Measurements from ENCODE around the gene CD247.

The CD247 gene

DNA sequence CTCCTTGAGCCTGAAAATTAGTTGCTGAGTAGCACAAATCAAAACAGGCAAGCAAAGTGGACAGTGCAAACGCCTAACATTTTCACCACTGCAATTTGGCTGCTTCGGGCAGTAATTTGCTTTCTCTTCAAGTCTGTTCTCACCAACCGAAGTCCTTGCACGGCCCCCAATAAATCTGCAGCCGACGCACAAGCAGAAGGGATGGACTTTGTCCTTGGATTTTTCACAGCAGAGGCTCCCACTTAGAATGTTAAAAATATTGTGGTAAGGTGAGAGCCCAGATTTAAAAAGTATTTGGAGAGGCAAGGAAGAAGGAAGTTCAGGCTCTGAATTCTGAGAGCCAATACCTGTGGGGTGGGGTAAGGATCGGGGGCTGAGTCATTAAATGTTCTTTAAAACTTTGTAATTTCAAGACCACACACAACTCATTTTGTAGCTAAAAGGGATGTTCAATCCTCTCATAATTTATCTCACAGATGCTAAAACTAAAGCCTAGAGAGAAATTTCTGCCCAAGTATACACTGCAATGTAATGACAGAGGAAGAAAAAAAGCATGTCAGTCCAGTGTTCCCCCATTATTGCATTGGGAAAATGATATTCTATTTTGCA is 6.2 kb downstream of the CD247 start:
- no peak for DNase-seq (ENCODE audit: low read depth)

GRCh38 chr1:167511374-167511986 is 6.8 kb downstream of the CD247 start:
- no peak for DNase-seq (ENCODE audit: low read depth)

DNA sequence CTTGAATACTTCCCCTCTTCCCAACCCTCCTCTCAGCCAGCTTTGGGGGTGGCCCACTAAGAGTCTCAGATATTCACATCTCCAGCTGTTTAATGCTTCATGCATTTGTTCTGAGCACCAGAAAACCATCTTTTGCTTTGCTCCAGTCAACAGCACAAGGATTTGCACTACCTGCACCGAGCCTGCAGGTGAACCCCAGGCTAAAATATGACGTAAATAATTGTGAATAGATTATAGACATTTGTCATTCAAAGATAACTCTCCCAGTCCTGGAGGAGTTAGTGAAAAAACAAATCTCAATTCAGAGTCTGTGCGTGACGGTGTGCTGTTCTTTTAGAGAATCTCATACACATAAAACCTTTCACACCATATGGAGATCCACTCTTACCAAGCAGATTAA is 7.4 kb downstream of the CD247 start:
- DNase-seq (ENCODE audit: low read depth), result no peak

DNA sequence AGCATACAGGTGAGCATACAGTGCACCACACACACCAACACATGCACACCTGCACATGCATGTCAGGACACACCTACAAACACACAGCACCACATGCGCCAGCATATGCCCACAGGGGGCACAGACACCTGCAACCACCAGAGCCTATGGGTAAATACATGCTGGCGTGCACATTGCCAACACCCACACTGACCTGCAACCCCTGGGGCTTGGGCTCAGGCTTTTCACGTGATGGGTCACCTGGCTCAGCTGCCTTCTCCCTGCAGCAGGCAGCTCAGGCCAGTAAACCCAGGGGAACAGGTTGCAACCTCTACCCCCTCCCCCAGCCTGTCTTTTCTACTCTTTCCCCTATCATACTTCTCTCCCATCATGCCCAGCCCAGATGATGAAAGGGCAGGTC is 8.1 kb downstream of the CD247 start:
- DNase-seq (ENCODE audit: low read depth), result no peak

DNA sequence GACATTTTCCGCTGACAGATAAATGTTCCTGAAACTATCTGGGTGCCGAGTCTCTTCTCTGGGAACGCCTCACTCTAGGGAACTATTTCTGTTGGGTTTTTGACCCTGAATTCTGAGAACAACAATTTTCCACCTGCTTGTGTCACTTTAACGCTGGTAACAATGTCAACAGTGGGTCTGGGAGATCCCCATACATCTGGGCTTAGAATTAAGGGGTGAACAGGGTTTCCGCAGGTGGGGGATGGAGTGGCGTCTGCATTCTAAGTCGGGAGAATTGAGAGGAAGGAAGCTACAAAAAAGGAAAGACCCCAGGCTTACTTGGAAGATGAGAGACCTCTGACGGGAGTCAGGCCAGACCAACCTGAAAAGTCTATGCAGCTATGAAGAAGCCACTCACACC is 8.7 kb downstream of the CD247 start:
- no peak for DNase-seq (ENCODE audit: low read depth)

GRCh38 chr1:167507719-167508118 is 10.6 kb downstream of the CD247 start:
- DNase-seq (ENCODE audit: low read depth), result no peak

DNA sequence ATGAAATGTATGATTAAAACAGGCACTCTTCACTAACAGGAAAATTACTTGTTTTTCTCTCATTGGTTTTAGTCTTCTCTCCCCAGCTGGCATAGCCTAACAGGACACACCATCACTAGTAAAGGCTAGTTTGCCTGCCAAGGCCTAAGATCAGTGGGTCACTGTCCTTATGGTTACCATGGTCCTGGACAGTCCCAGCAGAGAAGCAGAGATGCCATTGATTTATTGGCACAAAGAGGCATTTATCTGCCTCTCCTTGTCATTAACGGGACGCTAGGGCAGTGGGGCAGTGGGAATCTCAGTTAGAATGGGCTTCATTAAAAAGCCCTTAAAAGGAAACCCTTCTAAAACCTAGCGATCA is 13.9 kb downstream of the CD247 start:
- DNase-seq (ENCODE audit: low read depth), result no peak

DNA sequence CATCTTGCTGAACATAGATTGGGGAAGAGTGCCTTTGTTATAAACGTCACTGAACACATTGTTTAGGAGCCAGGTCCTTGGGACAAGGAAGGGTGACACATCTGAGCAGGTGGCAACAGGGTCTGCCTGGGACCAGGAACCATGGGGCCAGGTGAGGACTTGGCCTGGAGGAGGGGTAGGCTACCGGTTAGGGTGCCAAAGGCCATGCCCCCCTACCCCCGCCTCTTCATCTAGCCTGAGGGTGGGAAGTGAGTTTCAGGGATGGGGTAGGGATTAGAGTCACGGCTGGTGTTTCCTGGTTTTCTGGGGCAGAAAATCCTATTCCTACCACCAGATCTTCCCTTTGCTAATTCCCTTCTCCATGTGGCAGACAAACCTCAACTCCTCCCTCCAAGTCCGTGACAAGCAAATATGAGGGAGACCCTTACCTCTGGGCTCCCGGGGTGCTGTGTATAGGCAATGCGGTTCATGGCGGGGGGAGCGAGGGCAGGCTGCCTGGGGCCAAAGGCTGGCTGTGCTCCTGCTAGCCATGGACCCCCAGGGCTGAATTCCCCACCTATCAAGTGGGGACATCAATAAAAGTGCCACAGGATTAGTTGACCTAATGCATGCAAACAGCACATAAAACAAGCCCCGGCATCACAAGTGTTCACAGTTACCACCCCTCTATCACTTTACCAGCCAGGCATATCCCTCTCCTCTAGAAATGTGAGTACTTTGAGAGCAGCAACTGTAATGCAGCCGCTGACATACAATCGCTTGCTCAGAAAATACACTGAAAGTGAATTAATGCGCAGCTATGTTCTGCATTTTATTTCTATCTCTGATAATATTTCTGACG is 14.5 kb downstream of the CD247 start:
- no peak for DNase-seq (ENCODE audit: low read depth)

GRCh38 chr1:167502719-167503462 is 15.4 kb downstream of the CD247 start:
- DNase-seq (ENCODE audit: low read depth), result no peak

DNA sequence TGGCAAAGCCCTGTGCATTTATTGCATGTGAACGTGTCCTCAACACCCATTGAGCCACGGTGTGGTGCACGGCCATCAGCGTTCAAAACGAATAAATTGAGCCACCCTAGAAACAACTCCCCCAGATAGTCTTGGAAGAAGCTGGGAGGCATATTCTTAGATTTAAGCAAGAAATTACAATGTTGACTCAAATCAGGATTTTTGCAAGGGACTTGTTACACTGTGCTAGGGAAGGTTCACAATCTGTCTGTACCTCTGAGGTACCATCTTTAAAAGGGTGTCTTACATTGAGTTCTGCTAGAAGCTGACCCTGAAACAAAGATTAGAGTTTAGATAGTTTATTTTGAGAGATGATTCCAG is 16.2 kb downstream of the CD247 start:
- no peak for DNase-seq (ENCODE audit: low read depth)

DNA sequence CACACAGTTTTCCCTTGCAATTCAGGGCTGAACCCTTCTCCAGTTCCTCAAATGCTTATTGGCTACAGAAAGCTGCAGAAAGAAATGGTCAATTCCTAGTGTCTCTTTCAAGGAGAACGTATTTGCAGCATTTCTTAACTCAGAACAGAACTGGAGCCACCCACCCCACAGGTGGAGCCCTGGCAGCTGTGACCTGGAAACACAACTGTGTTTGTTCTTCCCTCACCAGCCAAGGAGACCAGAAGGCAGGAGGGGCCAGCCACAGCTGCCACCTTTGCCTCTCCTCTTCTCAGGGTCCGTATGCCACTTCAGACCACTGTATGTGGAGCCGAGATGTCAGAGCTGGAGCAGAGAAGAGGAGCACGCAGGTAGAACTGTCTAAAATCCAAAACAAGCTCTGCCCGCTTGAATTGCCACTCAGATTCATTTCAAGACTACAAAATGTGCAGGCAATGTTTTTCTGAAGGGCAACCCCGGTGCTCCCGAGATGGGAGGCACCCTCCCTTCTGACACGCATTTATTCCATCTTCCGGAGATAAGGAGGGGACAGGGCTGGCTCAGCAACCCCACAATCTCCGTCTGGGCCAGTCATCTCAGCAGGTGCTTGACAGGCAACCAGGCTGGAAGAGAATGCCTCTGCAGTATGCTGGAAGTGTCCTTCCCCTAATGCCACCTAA is 16.7 kb downstream of the CD247 start:
- no peak for DNase-seq (ENCODE audit: low read depth)

DNA sequence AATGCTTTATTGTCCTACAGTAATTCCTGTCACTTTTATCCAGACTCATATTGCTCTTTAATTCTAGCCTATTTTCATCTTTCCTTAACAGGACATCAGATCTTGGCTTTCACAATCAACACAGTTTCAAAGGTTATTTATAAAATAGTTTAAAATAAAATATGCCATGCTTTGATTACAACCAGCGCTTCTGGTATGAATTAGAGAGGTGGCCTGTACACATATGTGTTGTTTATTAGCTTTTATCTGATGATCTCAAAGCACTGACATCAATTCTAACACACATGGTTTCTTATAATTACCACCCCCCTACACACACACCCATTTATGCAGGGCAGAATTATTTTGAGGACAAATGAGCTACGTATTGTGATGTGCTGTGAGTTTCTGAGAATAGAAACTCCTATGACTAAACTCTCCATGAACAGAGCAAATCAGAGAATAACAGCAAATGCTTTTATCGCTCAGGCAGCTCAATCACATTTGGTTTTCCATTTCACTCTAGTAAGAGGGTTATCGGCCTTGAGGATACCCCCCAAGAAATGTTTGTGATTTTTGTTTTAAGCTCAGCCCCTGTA is 18.0 kb downstream of the CD247 start:
- DNase-seq (ENCODE audit: low read depth), result no peak

DNA sequence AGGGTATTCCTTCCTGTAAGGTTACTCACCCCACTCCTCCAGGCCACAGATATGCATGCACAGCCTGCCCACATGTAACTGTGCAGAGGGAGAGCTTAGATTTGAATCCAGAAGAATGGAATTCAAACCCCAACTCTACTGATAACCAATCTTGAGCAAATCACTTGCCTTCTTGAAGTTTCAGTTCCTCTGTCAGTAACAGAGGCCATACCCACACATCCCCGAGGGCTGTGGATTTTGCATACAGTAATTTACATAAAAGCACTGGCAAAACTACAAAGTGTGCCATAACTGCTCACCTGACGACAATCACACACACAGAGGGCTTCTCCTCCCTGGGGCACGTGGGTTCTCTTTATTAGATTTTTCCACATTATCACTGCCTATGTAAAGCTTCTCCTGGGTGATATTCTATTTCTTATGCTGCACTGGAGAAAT is 18.6 kb downstream of the CD247 start:
- no peak for DNase-seq (ENCODE audit: low read depth)

GRCh38 chr1:167499106-167499505 is 19.2 kb downstream of the CD247 start:
- DNase-seq (ENCODE audit: low read depth), result no peak

DNA sequence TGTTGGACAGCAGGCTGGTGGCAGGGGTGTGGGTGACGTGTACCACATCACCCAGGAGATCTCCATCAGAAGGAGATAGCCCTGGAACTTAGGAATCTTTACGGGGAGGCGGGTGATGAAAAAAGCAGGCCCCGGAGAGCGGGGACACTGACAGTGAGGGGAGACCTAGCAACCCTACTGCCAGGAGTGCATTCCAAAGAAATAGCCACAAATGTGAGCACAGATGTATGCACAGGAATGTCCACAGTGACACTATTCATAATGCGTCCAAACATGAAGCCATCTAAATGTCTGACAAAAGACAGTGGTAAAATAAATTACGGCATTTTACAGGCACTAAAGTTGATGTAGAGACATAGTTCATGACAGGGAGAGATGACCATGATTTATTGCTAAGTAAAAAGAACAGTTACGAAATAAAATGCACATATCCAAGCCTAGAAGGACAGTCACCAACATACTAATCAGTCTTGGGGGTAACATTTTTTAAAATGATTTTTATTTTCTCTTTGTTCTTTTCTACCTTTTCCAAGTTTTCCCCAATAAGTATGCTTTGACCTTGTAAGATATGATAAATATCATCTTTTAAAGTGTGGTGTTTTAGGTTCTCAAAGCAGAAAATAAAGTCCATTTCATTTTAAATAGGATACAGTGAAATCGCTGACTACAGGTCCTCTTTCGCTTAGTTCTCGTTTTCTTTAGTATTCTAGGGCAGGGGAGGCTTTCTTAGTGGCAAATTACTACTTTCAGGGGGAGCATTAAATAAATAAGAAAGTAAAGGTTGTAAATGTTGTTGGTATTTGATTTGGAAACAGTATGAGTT is 21.3 kb downstream of the CD247 start:
- no peak for DNase-seq (ENCODE audit: low read depth)

- no peak for DNase-seq (ENCODE audit: low read depth)
Observed at GRCh38 chr1:167493372-167493771, 25.0 kb downstream of the CD247 start.

- no peak for DNase-seq (ENCODE audit: low read depth)
Observed at GRCh38 chr1:167492481-167492910, 25.8 kb downstream of the CD247 start.

DNA sequence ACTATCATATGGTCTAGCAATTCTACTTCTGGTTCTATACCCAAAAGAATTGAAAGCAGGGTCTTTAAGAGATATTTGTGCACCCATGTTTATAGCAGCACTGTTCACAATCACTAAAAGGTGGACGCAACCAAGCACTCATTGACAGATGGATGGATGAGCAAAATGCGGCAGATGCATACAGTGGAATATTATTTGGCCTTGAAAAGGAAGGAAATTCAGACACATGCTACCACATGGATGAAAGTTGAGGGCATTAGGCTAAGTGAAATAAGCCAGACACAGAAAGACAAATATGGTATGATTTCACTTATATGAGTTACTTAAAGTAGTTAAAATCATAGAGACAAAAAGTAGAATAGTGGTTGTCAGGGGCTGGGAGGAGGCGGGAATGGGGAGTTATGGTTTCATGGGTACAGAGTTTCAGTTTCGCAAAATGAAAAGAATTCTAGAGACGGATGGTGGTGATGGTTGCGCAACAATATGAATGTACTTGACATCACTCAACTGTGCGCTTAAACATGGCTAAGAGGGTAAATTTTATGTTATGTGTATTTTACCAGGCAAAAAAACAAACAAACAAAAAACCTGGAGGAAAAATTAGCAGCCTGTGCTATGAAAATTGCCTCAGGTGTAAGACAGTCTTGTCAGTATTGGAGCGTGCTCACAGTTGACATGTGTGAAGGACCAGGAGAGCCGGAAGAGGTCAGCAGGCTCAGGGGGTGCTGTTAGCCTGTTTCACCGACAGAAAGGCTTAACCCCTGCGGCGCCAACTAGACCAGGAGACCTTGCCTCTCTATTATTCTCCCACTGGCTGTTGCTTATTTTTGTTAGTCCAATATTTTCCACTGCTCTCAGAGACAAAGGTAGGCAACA is 26.5 kb downstream of the CD247 start:
- DNase-seq (ENCODE audit: low read depth), result no peak

- DNase-seq (ENCODE audit: low read depth), result no peak
Observed at GRCh38 chr1:167490765-167491164, 27.6 kb downstream of the CD247 start.

Data from fibroblast of gingiva (primary cell).